Measurements from ENCODE around the gene AMOTL1. TPM values are rescaled to one million over a fixed set of nuclear protein-coding genes. Genes with fewer than 3 reads are reported as not detected.

The AMOTL1 gene
- total and polyA plus RNA-seq, 7 donors, result 0.69 to 161 (median 96.3) TPM

DNA sequence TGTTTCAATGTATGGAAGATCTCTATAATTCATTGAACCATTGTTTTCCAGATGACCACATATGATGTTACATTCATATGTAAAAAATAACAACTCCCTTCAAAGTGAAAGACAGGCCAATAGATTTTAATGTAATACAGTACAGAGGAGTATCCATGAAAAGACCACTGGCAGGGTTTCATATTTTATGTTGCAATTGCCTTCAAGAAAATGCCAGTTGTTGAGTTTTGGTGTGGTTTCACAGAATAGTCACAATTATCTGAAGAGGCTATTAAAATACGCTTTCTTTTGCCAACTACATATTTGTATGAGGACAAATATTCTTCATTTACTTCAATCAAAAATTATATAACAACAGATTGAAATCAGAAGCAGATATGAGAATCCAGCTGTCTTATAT, 14.3 kb downstream of the AMOTL1 start:
- Histone ChIP-seq H3K27me3 (no peaks in the 10 kb centered on the region), H3K9me3 (no peaks in the 10 kb centered on the region), H3K36me3 (no peaks in the 10 kb centered on the region), H3K4me3 (no peak overlapping the region), H3K27ac (peak overlapping the region in 3 of 4 donors; percentile 43 to 71 (median 66)), H3K4me1 (peaks cover 0 to 99% (median 88%) of the 10 kb centered on the region in 4 donors)
- intact Hi-C loops (cut with DNase I), result no loop called here
- TF ChIP-seq, protein P1, sequence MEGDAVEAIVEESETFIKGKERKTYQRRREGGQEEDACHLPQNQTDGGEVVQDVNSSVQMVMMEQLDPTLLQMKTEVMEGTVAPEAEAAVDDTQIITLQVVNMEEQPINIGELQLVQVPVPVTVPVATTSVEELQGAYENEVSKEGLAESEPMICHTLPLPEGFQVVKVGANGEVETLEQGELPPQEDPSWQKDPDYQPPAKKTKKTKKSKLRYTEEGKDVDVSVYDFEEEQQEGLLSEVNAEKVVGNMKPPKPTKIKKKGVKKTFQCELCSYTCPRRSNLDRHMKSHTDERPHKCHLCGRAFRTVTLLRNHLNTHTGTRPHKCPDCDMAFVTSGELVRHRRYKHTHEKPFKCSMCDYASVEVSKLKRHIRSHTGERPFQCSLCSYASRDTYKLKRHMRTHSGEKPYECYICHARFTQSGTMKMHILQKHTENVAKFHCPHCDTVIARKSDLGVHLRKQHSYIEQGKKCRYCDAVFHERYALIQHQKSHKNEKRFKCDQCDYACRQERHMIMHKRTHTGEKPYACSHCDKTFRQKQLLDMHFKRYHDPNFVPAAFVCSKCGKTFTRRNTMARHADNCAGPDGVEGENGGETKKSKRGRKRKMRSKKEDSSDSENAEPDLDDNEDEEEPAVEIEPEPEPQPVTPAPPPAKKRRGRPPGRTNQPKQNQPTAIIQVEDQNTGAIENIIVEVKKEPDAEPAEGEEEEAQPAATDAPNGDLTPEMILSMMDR (IDR thresholded peaks at IDR 0.05), result no peak
- TF ChIP-seq POLR2A (IDR thresholded peaks at IDR 0.05), result no peak
- no peak for TF ChIP-seq POLR2AphosphoS5 (IDR thresholded peaks at IDR 0.05)
- TF ChIP-seq EP300 (IDR thresholded peaks at IDR 0.05), result no peak
- no peak for DNase-seq
- 90 to 93% methylated on average over 1 of the region's 1 CpG for WGBS, 2 donors

DNA sequence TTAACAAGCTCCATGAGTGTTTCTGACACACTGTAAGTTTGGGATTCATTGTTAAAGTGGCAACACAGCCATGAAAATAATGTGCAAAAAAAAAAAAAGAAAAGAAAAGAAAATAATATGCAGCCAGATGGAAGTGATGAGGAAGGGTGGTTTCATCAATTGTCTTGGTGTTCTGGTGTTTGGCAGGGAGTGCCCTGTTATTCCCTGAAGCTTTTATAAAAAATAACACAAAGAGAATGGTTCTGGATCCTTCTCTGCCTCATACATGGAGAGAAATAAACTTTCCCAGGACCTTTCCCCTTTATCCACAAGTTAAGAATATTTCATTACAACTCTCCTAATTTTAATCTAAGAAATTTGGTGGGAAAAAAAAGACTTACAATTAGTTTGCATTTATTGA, 16.7 kb downstream of the AMOTL1 start:
- Histone ChIP-seq H3K9me3 (no peaks in the 10 kb centered on the region), H3K27me3 (no peaks in the 10 kb centered on the region), H3K36me3 (no peaks in the 10 kb centered on the region), H3K4me1 (peaks cover 0 to 98% (median 91%) of the 10 kb centered on the region in 4 donors), H3K4me3 (no peak overlapping the region), H3K27ac (peak overlapping the region in 2 of 4 donors; percentile 42 to 55)
- TF ChIP-seq, protein P1 (IDR thresholded peaks at IDR 0.05), result no peak
- TF ChIP-seq POLR2AphosphoS5 (IDR thresholded peaks at IDR 0.05) (no peak), EP300 (IDR thresholded peaks at IDR 0.05) (no peak), POLR2A (IDR thresholded peaks at IDR 0.05) (no peak)
- intact Hi-C loops (cut with DNase I), result loop anchor here (5.0 kb wide), 2 partner anchors 57 to 92 kb away; no protein-coding TSS in a partner anchor
- no peak for DNase-seq

DNA sequence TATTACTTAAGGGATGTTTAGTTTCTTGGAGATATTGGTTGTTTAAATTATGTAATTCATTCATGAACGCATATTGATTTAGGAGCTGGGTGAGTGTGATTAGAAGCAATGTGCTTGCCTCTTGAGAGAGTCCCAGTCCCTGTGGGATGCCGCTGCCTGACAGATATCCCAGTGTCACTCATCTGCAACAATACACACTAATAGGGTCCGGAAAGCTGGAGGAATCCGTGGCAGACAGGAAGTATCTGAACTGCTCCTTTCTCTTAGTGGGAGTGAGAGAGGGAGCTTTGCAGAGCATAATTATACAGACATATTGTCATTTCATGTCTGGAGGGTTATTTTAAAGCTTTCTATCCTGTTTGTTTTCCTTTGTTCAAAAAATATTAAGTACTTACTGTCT, 17.4 kb downstream of the AMOTL1 start:
- DNase-seq, result no peak
- intact Hi-C loops (cut with DNase I), result loop anchor here (5.0 kb wide), 2 partner anchors 57 to 92 kb away; no protein-coding TSS in a partner anchor
- TF ChIP-seq, protein P1 (IDR thresholded peaks at IDR 0.05), result no peak
- TF ChIP-seq EP300 (IDR thresholded peaks at IDR 0.05) (no peak), POLR2AphosphoS5 (IDR thresholded peaks at IDR 0.05) (no peak)
- WGBS, 2 donors, result 74 to 76% methylated on average over 4 of the region's 4 CpGs
- Histone ChIP-seq H3K4me3 (no peak overlapping the region), H3K36me3 (no peaks in the 10 kb centered on the region), H3K27ac (peak overlapping the region; percentile 12 to 55 (median 34)), H3K27me3 (no peaks in the 10 kb centered on the region), H3K9me3 (no peaks in the 10 kb centered on the region), H3K4me1 (peaks cover 0 to 98% (median 90%) of the 10 kb centered on the region in 4 donors)

DNA sequence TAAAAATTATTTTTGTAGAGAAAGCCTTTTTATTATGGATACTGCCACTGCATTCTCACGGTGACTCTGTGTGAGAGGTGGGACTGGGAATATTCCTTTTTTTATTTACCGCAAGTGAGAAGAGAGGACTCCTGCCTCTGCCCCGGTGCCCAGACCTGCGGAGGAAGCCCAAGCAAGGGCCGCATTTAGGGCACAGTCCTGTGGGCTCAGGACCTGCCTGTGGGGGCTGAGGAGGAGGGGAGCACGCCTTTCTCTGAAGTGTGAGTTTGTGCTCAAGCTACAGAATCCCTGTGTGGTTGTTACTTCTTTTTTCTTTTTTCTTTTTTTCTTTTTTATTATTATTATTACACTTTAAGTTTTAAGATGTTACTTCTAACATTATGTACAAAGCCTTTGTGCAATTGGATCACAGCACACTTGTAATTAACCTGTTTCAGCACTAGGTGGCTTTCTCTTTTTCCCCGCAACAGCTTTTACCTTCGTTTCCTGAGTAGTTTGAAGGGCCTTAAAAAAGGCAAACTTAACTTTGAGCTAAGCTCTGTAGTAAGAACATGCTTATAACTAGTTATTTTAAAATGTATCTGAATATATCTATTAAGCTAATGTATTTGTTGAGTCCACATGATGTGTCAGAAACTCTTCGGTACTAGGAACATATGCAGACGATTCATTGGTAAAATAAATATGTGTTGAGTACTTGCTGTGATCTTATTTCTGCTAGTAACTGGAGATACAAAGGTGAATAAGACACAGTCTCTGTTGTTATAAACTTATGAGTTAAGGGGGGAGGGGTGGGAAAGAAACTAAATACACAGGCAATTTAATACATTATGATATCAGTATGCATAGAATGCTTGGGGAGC, 18.3 kb downstream of the AMOTL1 start:
- TF ChIP-seq, protein P1 (IDR thresholded peaks at IDR 0.05), result peak; percentile 34 to 60 (median 48)
- no peak for TF ChIP-seq POLR2A (IDR thresholded peaks at IDR 0.05)
- Histone ChIP-seq H3K36me3 (no peaks in the 10 kb centered on the region), H3K27ac (peak overlapping the region; percentile 12 to 55 (median 38)), H3K9me3 (no peaks in the 10 kb centered on the region), H3K4me3 (no peak overlapping the region), H3K4me1 (peaks cover 0 to 98% (median 92%) of the 10 kb centered on the region in 4 donors), H3K27me3 (no peaks in the 10 kb centered on the region)
- WGBS, 2 donors, result 59% methylated on average over 10 of the region's 10 CpGs
- DNase-seq, result no peak
- intact Hi-C loops (cut with DNase I), result loop anchor here (5.0 kb wide), 2 partner anchors 56 to 91 kb away; no protein-coding TSS in a partner anchor

Data from sigmoid colon (tissue), 7 donors.